ENCODE data around the gene IMPA2. TPM values are rescaled to one million over a fixed set of nuclear protein-coding genes. Genes with fewer than 3 reads are reported as not detected.

The IMPA2 gene
- total and polyA plus RNA-seq, 10 of the 15 experiments (the other 5 are each of a cell fraction or from before 2014, with no cell fraction given) = 0.24 to 21.0 (median 11.4) TPM

GRCh38 chr18:12035481-12035880, 54.2 kb downstream of the IMPA2 start:
- H3K9ac ChIP-seq (ENCODE audit: control insufficient read depth, insufficient read depth, low read length) = no peak overlapping the region
- intact Hi-C loops (cut with micrococcal nuclease; ENCODE audit: unreplicated experiment) (no loop called here), in situ Hi-C loops (cut with MboI) (loop anchor here (5.0 kb wide), 1 partner anchor 98 kb away; no protein-coding TSS in a partner anchor)
- ChIA-PET RAD21 (ENCODE audit: unreplicated experiment) (no interaction called here), CTCF (interaction anchor here (5.9 kb wide), 1 partner anchor 97 kb away, joined by 71 read pairs; no protein-coding TSS in a partner anchor), SMC1A (ENCODE audit: uncharacterized antibody, unreplicated experiment) (interaction anchor here (3.9 kb wide), 1 partner anchor 98 kb away, joined by 18 read pairs; no protein-coding TSS in a partner anchor), POLR2A (no interaction called here)
- H3K4me3 ChIP-seq = no peak overlapping the region
- H3K4me1 ChIP-seq (ENCODE audit: control insufficient read depth, insufficient read depth, low read length) = 0 out of 2 replicates have a peak, but pooled peaks cover 3% of the 10 kb centered on the region
- no peak for ATAC-seq
- H3K36me3 ChIP-seq (ENCODE audit: control insufficient read depth in 2 of 2, insufficient read depth in 2 of 2, low read length in 1 of 2) = no peaks in the 10 kb centered on the region
- 75% methylated on average over 6 of the region's 6 CpGs for WGBS (ENCODE audit: insufficient coverage, insufficient replicate concordance, low lambda C conversion rate, missing lambda C conversion rate)
- TF ChIP-seq ELK1 (IDR thresholded peaks at IDR 0.05; ENCODE audit: low read depth, low read length) = no peak
- TF ChIP-seq CUX1 (IDR thresholded peaks at IDR 0.05; ENCODE audit: insufficient replicate concordance, low read depth, low read length) = no peak
- TF ChIP-seq PRDM15 (CRISPR knock-in tag; IDR thresholded peaks at IDR 0.05) = no peak
- no peak for TF ChIP-seq REST (IDR thresholded peaks at IDR 0.05; ENCODE audit: low read depth, low read length)
- no peak for TF ChIP-seq SRF (IDR thresholded peaks at IDR 0.05; ENCODE audit: low read depth in 2 of 2, low read length in 2 of 2)
- no peak for TF ChIP-seq E2F4 (IDR thresholded peaks at IDR 0.05; ENCODE audit: low read depth, low read length)
- FAIRE-seq = no peak
- H3K27me3 ChIP-seq (replicated peaks in 1 of 2; ENCODE audit: control insufficient read depth in 2 of 2, insufficient read depth in 2 of 2, low read length in 1 of 2) = peaks cover 0 to 3% of the 10 kb centered on the region in 2 experiments; a peak in 2 of 4 replicates
- H2AFZ ChIP-seq (ENCODE audit: control insufficient read depth, low read depth, low read length) = no peak overlapping the region
- H3K79me2 ChIP-seq (ENCODE audit: control insufficient read depth, insufficient read depth, low read length) = no peaks in the 10 kb centered on the region
- H3K4me2 ChIP-seq (ENCODE audit: control insufficient read depth, insufficient read depth) = no peak overlapping the region
- DNase-seq (ENCODE audit: low read depth, low spot score) = no peak
- no TSS peak for BruUV-seq (replicated peaks)
- no peak overlapping the region for H3K27ac ChIP-seq (ENCODE audit: control insufficient read depth, insufficient read depth)
- no peaks in the 10 kb centered on the region for H4K20me1 ChIP-seq (ENCODE audit: control insufficient read depth, insufficient read depth)
- no peaks in the 10 kb centered on the region for H3K9me3 ChIP-seq (replicated peaks; ENCODE audit: control insufficient read depth, insufficient read depth, low read length)

Data from GM12878 (cell line).